Spinal cord (tissue), 10 donors: Measurements from ENCODE around the gene KRT78. TPM values are rescaled to one million over a fixed set of nuclear protein-coding genes. Genes with fewer than 3 reads are reported as not detected.

Experiments used
- DNase-seq, 6 donors: peaks; one replicate each; pipeline versions ENCODE4 v3.0.0 to v3.0.0-alpha.2; 2013 to 2015; ENCODE audit warnings: low spot score in 6 of 6, low read depth in 4 of 6
- H3K27ac ChIP-seq: one replicate; pipeline ENCODE4 v1.5.1; 2013; ENCODE audit warnings: low read depth, low read length, control low read depth
- H3K27me3 ChIP-seq: one replicate; pipeline ENCODE4 v1.6.1; 2013; ENCODE audit warnings: low read length; ENCODE audit not compliant: control insufficient read depth, insufficient read depth
- H3K36me3 ChIP-seq: one replicate; pipeline ENCODE4 v1.6.1; 2013; ENCODE audit warnings: low read length; ENCODE audit not compliant: control insufficient read depth, insufficient read depth
- H3K4me1 ChIP-seq: one replicate; pipeline ENCODE4 v1.6.1; 2013; ENCODE audit warnings: low read length; ENCODE audit not compliant: control insufficient read depth, insufficient read depth
- H3K4me3 ChIP-seq: one replicate; pipeline ENCODE4 v1.5.1; 2013; ENCODE audit warnings: low read depth, low read length, control low read depth
- H3K9me3 ChIP-seq: one replicate; pipeline ENCODE4 v1.6.1; 2013; ENCODE audit warnings: low read length; ENCODE audit not compliant: control insufficient read depth, insufficient read depth
- WGBS: methylation state at CpG from one replicate; pipeline ENCODE4 v1.1.5; 2013; ENCODE audit warnings: missing lambda C conversion rate; ENCODE audit not compliant: insufficient coverage; 5-methylcytosine and 5-hydroxymethylcytosine counted together
- polyA plus RNA-seq, 2 donors: library from polyadenylated mRNA; unstranded; fragments of 120-200 nt; gene quantifications; one replicate each; pipeline ENCODE4 v1.2.1, GENCODE V29; 2013; ENCODE audit not compliant: insufficient read length in 2 of 2
- total RNA-seq, 2 donors: library from RNA; depleted of rRNA in 1 of 2; stranded (reverse); fragments of 120-200 nt in 1 of 2; fragments of >200 nt in 1 of 2; gene quantifications; one replicate each; pipeline versions ENCODE4 v1.2.3 to v1.2.4, GENCODE V29; 2013 to 2014
- donor health status: healthy.

Gene KRT78
- total and polyA plus RNA-seq, 4 donors = 0.11 TPM; not detected in 3

- H3K36me3 ChIP-seq = no peaks in the 10 kb centered on the region
- H3K9me3 ChIP-seq = no peaks in the 10 kb centered on the region
- no peaks in the 10 kb centered on the region for H3K4me1 ChIP-seq
- H3K27ac ChIP-seq = no peak overlapping the region
- 77% methylated on average over 4 of the region's 4 CpGs for WGBS
- H3K4me3 ChIP-seq = no peak overlapping the region
- no peak for DNase-seq
- H3K27me3 ChIP-seq = no peaks in the 10 kb centered on the region
These were observed 36.8 kb downstream of the KRT78 start for GRCh38 chr12:52812073-52812400.

GRCh38 chr12:52811191-52812072 lies 37.4 kb downstream of the KRT78 start:
- WGBS = 79% methylated on average over 7 of the region's 9 CpGs
- no peak overlapping the region for H3K4me3 ChIP-seq
- no peak for DNase-seq
- no peaks in the 10 kb centered on the region for H3K36me3 ChIP-seq
- H3K9me3 ChIP-seq = no peaks in the 10 kb centered on the region
- H3K27ac ChIP-seq = no peak overlapping the region
- H3K27me3 ChIP-seq = no peaks in the 10 kb centered on the region
- no peaks in the 10 kb centered on the region for H3K4me1 ChIP-seq

GRCh38 chr12:52810554-52810953 lies 38.2 kb downstream of the KRT78 start:
- no CpG with 5 or more reads among the region's 5 CpGs for WGBS
- H3K27ac ChIP-seq = no peak overlapping the region
- peaks cover under 1% of the 10 kb centered on the region for H3K4me1 ChIP-seq
- no peak overlapping the region for H3K4me3 ChIP-seq
- no peaks in the 10 kb centered on the region for H3K9me3 ChIP-seq
- H3K27me3 ChIP-seq = no peaks in the 10 kb centered on the region
- DNase-seq = no peak
- no peaks in the 10 kb centered on the region for H3K36me3 ChIP-seq

GRCh38 chr12:52809166-52809565 lies 39.6 kb downstream of the KRT78 start:
- no peak overlapping the region for H3K4me3 ChIP-seq
- peaks cover 5% of the 10 kb centered on the region for H3K4me1 ChIP-seq
- DNase-seq = no peak
- H3K27ac ChIP-seq = no peak overlapping the region
- H3K27me3 ChIP-seq = no peaks in the 10 kb centered on the region
- no peaks in the 10 kb centered on the region for H3K9me3 ChIP-seq
- H3K36me3 ChIP-seq = no peaks in the 10 kb centered on the region
- WGBS = 79% methylated on average over 2 of the region's 7 CpGs

GRCh38 chr12:52808573-52809160 lies 40.1 kb downstream of the KRT78 start:
- no peaks in the 10 kb centered on the region for H3K9me3 ChIP-seq
- WGBS = 93% methylated on average over 7 of the region's 8 CpGs

GRCh38 chr12:52807544-52808470 lies 41.0 kb downstream of the KRT78 start:
- H3K36me3 ChIP-seq = no peaks in the 10 kb centered on the region
- no peaks in the 10 kb centered on the region for H3K9me3 ChIP-seq
- no peak overlapping the region for H3K27ac ChIP-seq
- peaks cover 8% of the 10 kb centered on the region for H3K4me1 ChIP-seq
- H3K4me3 ChIP-seq = no peak overlapping the region
- no peak for DNase-seq
- no peaks in the 10 kb centered on the region for H3K27me3 ChIP-seq
- 86% methylated on average over 16 of the region's 16 CpGs for WGBS

More at GRCh38 chr12:52808573-52809160, 40.1 kb downstream of the KRT78 start:
- no peaks in the 10 kb centered on the region for H3K27me3 ChIP-seq
- H3K27ac ChIP-seq = no peak overlapping the region
- DNase-seq = no peak
- no peak overlapping the region for H3K4me3 ChIP-seq
- no peaks in the 10 kb centered on the region for H3K36me3 ChIP-seq
- peaks cover 8% of the 10 kb centered on the region for H3K4me1 ChIP-seq

GRCh38 chr12:52806821-52807543 lies 41.8 kb downstream of the KRT78 start:
- H3K27me3 ChIP-seq = no peaks in the 10 kb centered on the region
- H3K4me1 ChIP-seq = peaks cover 8% of the 10 kb centered on the region
- DNase-seq = no peak
- no peak overlapping the region for H3K27ac ChIP-seq
- no peaks in the 10 kb centered on the region for H3K9me3 ChIP-seq
- no peaks in the 10 kb centered on the region for H3K36me3 ChIP-seq
- no peak overlapping the region for H3K4me3 ChIP-seq
- WGBS = 40% methylated on average over 9 of the region's 11 CpGs

GRCh38 chr12:52806169-52806811 lies 42.5 kb downstream of the KRT78 start:
- no peak overlapping the region for H3K27ac ChIP-seq
- H3K36me3 ChIP-seq = no peaks in the 10 kb centered on the region
- no peak overlapping the region for H3K4me3 ChIP-seq
- no peaks in the 10 kb centered on the region for H3K27me3 ChIP-seq
- 96% methylated on average over 2 of the region's 3 CpGs for WGBS
- H3K4me1 ChIP-seq = peaks cover 8% of the 10 kb centered on the region
- H3K9me3 ChIP-seq = no peaks in the 10 kb centered on the region
- DNase-seq = no peak

GRCh38 chr12:52805739-52806138 lies 43.1 kb downstream of the KRT78 start:
- Histone ChIP-seq H3K4me1 (peaks cover 8% of the 10 kb centered on the region), H3K36me3 (no peaks in the 10 kb centered on the region), H3K27ac (no peak overlapping the region), H3K9me3 (no peaks in the 10 kb centered on the region), H3K27me3 (no peaks in the 10 kb centered on the region), H3K4me3 (no peak overlapping the region)
- no peak for DNase-seq
- 92% methylated on average over 2 of the region's 3 CpGs for WGBS
